Activated T-cell treated with anti-CD3 and anti-CD28 coated beads, Interleukin-2, amount 50 U/mL, for 72 hours (primary cell): ENCODE data around the gene BCL11A. TPM values are rescaled to one million over a fixed set of nuclear protein-coding genes. Genes with fewer than 3 reads are reported as not detected.

ENCODE experiments used
- ATAC-seq, 2 donors: fragments of 150-1000 bp; cut with Tn5 transposase; replicated peaks in 1 of 2; 2 replicates each; pipeline ENCODE4 v1.10.0; 2021; ENCODE audit warnings: moderate library complexity in 2 of 2, mild to moderate bottlenecking in 1 of 2
- DNase-seq, 2 donors: peaks; one replicate each; pipeline ENCODE4 v3.0.0; 2021 to 2022; ENCODE audit warnings: mixed read lengths in 1 of 2
- H3K27ac Mint-ChIP-seq: one replicate; pipeline ENCODE4 v1.8.0; 2022; ENCODE audit warnings: mild to moderate bottlenecking, moderate library complexity, mixed read lengths
- H3K27me3 Mint-ChIP-seq: one replicate; pipeline ENCODE4 v1.8.0; 2022; ENCODE audit warnings: low read depth, mixed read lengths
- H3K36me3 Mint-ChIP-seq, 2 donors: one replicate each; pipeline ENCODE4 v1.8.0; 2022; ENCODE audit warnings: mixed read lengths in 2 of 2, mild to moderate bottlenecking in 1 of 2; ENCODE audit not compliant: insufficient read depth in 2 of 2
- H3K4me1 Mint-ChIP-seq: one replicate; pipeline ENCODE4 v1.8.0; 2022; ENCODE audit warnings: low read depth, mixed read lengths
- H3K4me3 Mint-ChIP-seq, 2 donors: one replicate each; pipeline ENCODE4 v1.8.0; 2022; ENCODE audit warnings: mild to moderate bottlenecking in 2 of 2, mixed read lengths in 2 of 2, moderate library complexity in 2 of 2
- H3K9me3 Mint-ChIP-seq, 2 donors: one replicate each; pipeline ENCODE4 v1.8.0; 2022; ENCODE audit warnings: mixed read lengths in 2 of 2
- total RNA-seq, 2 donors: library from RNA; stranded (reverse); gene quantifications; one replicate each; pipeline ENCODE4 v1.2.3, GENCODE V29; 2022

Gene BCL11A
- total RNA-seq, 2 donors from 2014 or later, result 1.00 to 1.2 TPM

DNA sequence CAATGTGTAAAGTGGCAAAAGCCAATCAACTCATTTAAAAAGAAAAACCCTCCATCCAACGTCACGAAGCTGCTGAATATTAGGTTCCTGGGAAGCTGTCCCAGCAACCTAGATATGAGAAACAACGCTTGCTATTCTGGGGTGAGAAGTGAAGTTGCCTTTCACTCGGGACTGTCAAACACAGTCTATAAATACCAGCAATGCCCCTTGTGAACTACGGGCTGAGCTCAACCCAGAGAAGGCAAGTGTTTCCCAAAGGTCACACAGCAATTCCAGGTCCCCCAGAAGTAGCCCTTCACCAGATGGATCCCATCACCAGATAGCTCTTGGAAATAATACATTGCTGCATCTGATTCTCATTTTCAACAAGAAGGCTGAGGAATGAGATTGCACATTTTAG lies 67.9 kb downstream of the BCL11A start:
- Mint-ChIP-seq H3K27me3 (peaks cover 27% of the 10 kb centered on the region), H3K36me3 (no peaks in the 10 kb centered on the region), H3K4me1 (no peaks in the 10 kb centered on the region), H3K4me3 (no peak overlapping the region), H3K27ac (no peak overlapping the region), H3K9me3 (no peaks in the 10 kb centered on the region)
- DNase-seq, result no peak
- ATAC-seq, result no peak

- Mint-ChIP-seq H3K27ac (no peak overlapping the region), H3K9me3 (no peaks in the 10 kb centered on the region), H3K36me3 (no peaks in the 10 kb centered on the region), H3K27me3 (peaks cover 22% of the 10 kb centered on the region), H3K4me3 (no peak overlapping the region), H3K4me1 (no peaks in the 10 kb centered on the region)
- DNase-seq, result no peak
- no peak for ATAC-seq
These were observed 68.4 kb downstream of the BCL11A start for GRCh38 chr2:60485055-60485454.

- ATAC-seq (no peak), DNase-seq (no peak)
- Mint-ChIP-seq H3K4me1 (no peaks in the 10 kb centered on the region), H3K27me3 (peaks cover 22% of the 10 kb centered on the region), H3K36me3 (no peaks in the 10 kb centered on the region), H3K4me3 (no peak overlapping the region), H3K9me3 (no peaks in the 10 kb centered on the region), H3K27ac (no peak overlapping the region)
These were observed 69.3 kb downstream of the BCL11A start for GRCh38 chr2:60484133-60484645.

DNA sequence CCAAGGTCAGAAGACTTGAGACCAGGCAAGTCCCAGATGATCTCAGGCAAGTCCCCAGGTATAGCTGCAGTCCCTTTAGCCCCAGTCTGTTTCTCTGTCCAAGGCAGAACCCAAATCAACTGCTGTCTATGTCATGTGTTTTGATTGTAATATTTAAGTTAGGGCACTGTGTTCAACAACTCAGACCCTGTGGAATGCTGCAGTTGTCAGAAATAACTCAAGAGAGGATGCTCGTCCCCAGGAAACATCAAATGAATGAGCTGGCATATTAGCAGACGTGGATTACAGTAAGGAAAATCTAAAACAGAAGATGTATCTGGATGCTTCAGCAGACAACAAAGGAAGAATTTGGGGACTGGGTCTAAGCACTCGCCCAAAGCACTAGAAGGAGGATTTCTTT lies 70.1 kb downstream of the BCL11A start:
- Mint-ChIP-seq H3K4me3 (no peak overlapping the region), H3K4me1 (no peaks in the 10 kb centered on the region), H3K27me3 (peaks cover 22% of the 10 kb centered on the region), H3K27ac (no peak overlapping the region), H3K36me3 (no peaks in the 10 kb centered on the region), H3K9me3 (no peaks in the 10 kb centered on the region)
- ATAC-seq (no peak), DNase-seq (no peak)

DNA sequence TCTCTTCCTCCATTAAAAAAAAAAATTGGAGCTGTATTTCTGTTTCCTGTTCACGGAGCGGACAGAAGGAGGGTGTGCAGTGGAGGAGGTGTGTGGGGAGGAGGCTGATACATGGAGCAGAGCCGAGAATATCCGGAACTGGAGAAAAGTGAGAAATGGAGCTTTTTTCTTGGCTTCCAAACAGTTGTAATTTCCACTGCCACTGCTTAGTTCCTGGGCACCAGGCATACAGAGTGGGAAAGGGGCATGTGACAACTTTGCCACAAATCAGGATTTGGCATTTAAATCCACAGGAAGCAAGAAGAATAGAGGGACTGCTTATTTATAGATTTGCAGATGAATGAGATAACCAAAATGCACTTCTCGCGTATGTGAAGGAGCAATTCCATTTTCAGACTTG lies 71.2 kb downstream of the BCL11A start:
- no peak for DNase-seq
- no peaks in the 10 kb centered on the region for H3K36me3 Mint-ChIP-seq
- H3K9me3 Mint-ChIP-seq, result no peaks in the 10 kb centered on the region
- H3K4me3 Mint-ChIP-seq, result no peak overlapping the region
- H3K4me1 Mint-ChIP-seq, result no peaks in the 10 kb centered on the region
- no peak overlapping the region for H3K27ac Mint-ChIP-seq
- ATAC-seq, result no peak
- peaks cover 22% of the 10 kb centered on the region for H3K27me3 Mint-ChIP-seq

GRCh38 chr2:60481257-60481656 lies 72.2 kb downstream of the BCL11A start:
- H3K27me3 Mint-ChIP-seq, result peaks cover 22% of the 10 kb centered on the region
- H3K36me3 Mint-ChIP-seq, result no peaks in the 10 kb centered on the region
- no peak for ATAC-seq
- H3K9me3 Mint-ChIP-seq, result no peaks in the 10 kb centered on the region
- H3K4me3 Mint-ChIP-seq, result no peak overlapping the region
- no peak for DNase-seq
- H3K27ac Mint-ChIP-seq, result no peak overlapping the region
- no peaks in the 10 kb centered on the region for H3K4me1 Mint-ChIP-seq

- no peak overlapping the region for H3K27ac Mint-ChIP-seq
These were observed 73.2 kb downstream of the BCL11A start for GRCh38 chr2:60480089-60480773.

GRCh38 chr2:60479226-60480088 lies 74.0 kb downstream of the BCL11A start:
- no peak overlapping the region for H3K4me3 Mint-ChIP-seq

More at GRCh38 chr2:60480089-60480773, 73.2 kb downstream of the BCL11A start:
- Mint-ChIP-seq H3K27me3 (peaks cover 22% of the 10 kb centered on the region), H3K4me3 (no peak overlapping the region), H3K36me3 (no peaks in the 10 kb centered on the region), H3K9me3 (no peaks in the 10 kb centered on the region), H3K4me1 (no peaks in the 10 kb centered on the region)
- DNase-seq, result no peak
- ATAC-seq, result no peak

DNA sequence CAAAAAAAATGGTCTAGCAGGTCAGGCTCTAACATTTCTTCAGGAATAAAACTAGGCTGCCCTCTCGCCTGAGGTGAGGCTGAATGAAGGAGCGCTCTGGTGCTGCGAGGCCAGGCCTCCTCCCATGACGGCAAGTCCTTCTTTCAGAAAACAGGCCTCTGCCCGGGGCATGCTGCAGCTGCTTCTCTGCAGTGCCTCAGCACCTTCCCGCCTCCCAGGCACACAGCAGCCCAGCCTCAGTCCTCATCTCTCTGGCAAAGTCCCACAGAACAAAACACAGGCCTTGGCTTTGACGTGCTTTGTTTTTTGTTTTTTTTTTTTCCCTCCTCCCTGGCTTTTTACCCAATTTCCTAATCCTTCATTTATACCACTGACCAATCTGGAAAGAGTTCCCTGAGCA lies 74.8 kb downstream of the BCL11A start:
- no peaks in the 10 kb centered on the region for H3K9me3 Mint-ChIP-seq
- H3K4me3 Mint-ChIP-seq, result no peak overlapping the region
- no peak overlapping the region for H3K27ac Mint-ChIP-seq
- DNase-seq (no peak), ATAC-seq (no peak)
- no peaks in the 10 kb centered on the region for H3K4me1 Mint-ChIP-seq
- peaks cover 18% of the 10 kb centered on the region for H3K27me3 Mint-ChIP-seq
- no peaks in the 10 kb centered on the region for H3K36me3 Mint-ChIP-seq

More at GRCh38 chr2:60479226-60480088, 74.0 kb downstream of the BCL11A start:
- Mint-ChIP-seq H3K4me1 (no peaks in the 10 kb centered on the region), H3K27ac (no peak overlapping the region), H3K9me3 (no peaks in the 10 kb centered on the region), H3K27me3 (peaks cover 22% of the 10 kb centered on the region), H3K36me3 (no peaks in the 10 kb centered on the region)
- DNase-seq (no peak), ATAC-seq (no peak)

GRCh38 chr2:60476206-60476954 lies 77.1 kb downstream of the BCL11A start:
- ATAC-seq (no peak), DNase-seq (no peak)
- H3K27me3 Mint-ChIP-seq, result peaks cover 2% of the 10 kb centered on the region
- no peak overlapping the region for H3K27ac Mint-ChIP-seq
- no peaks in the 10 kb centered on the region for H3K9me3 Mint-ChIP-seq
- H3K4me1 Mint-ChIP-seq, result no peaks in the 10 kb centered on the region
- H3K36me3 Mint-ChIP-seq, result no peaks in the 10 kb centered on the region
- no peak overlapping the region for H3K4me3 Mint-ChIP-seq

GRCh38 chr2:60475123-60475830 lies 78.2 kb downstream of the BCL11A start:
- Mint-ChIP-seq H3K4me3 (no peak overlapping the region), H3K4me1 (no peaks in the 10 kb centered on the region), H3K9me3 (no peaks in the 10 kb centered on the region), H3K27me3 (no peaks in the 10 kb centered on the region), H3K27ac (no peak overlapping the region), H3K36me3 (no peaks in the 10 kb centered on the region)
- ATAC-seq, result no peak
- DNase-seq, result no peak

DNA sequence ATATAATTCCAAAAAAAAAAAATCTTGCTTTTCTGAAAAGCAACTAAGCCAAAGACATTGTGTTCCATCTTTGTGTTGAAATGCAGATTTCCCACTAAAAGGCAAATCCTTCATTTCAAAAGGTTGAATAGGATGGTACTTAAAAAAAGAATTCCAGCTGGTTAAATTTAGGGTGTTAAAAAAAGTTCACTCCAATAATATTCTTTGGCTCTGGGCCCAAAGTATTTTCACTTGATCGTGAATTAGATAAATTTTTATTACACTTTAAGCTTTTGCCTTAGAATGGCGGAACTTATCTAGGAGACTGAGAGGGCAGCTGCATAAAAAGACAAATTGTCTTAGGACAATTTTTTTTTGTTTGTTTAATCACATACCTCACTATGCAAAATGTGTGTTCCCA lies 79.2 kb downstream of the BCL11A start:
- Mint-ChIP-seq H3K27me3 (no peaks in the 10 kb centered on the region), H3K27ac (no peak overlapping the region), H3K36me3 (no peaks in the 10 kb centered on the region), H3K4me1 (no peaks in the 10 kb centered on the region), H3K4me3 (no peak overlapping the region), H3K9me3 (no peaks in the 10 kb centered on the region)
- ATAC-seq (no peak), DNase-seq (no peak)
